Hepatocyte (in vitro differentiated cells): ENCODE results near the gene SCUBE2. TPM values are rescaled to one million over a fixed set of nuclear protein-coding genes. Genes with fewer than 3 reads are reported as not detected.

Experiments used
- DNase-seq: peaks from one replicate; pipeline ENCODE4 v3.0.0-alpha.2; 2016; ENCODE audit warnings: low spot score
- H2AFZ ChIP-seq: fragments of 200-600 bp; sonication (generic); 2 replicates; pipeline ENCODE4 v1.6.0; 2016; ENCODE audit warnings: antibody characterized with exemption, mild to moderate bottlenecking
- H3K27ac ChIP-seq: fragments of 200-600 bp; sonication (generic); 2 replicates; pipeline ENCODE4 v1.5.1; 2016; ENCODE audit warnings: mild to moderate bottlenecking
- H3K27me3 ChIP-seq: fragments of 200-600 bp; sonication (generic); 2 replicates; pipeline ENCODE4 v1.6.1; 2016
- H3K36me3 ChIP-seq: fragments of 200-600 bp; sonication (generic); replicated peaks from 2 replicates; pipeline ENCODE4 v1.5.1; 2016; ENCODE audit warnings: low read depth; ENCODE audit not compliant: insufficient read depth
- H3K4me1 ChIP-seq: fragments of 200-600 bp; sonication (generic); 2 replicates; pipeline ENCODE4 v1.5.1; 2016; ENCODE audit warnings: mild to moderate bottlenecking, moderate library complexity; ENCODE audit not compliant: insufficient read depth
- H3K4me2 ChIP-seq: fragments of 200-600 bp; sonication (generic); 2 replicates; pipeline ENCODE4 v1.6.0; 2016
- H3K4me3 ChIP-seq: fragments of 200-600 bp; sonication (generic); 2 replicates; pipeline ENCODE4 v1.5.1; 2016; ENCODE audit warnings: mild to moderate bottlenecking
- H3K79me2 ChIP-seq: fragments of 200-600 bp; sonication (generic); 2 replicates; pipeline ENCODE4 v1.6.0; 2017; ENCODE audit warnings: mild to moderate bottlenecking
- H3K9me2 ChIP-seq: fragments of 200-600 bp; sonication (generic); replicated peaks from 2 replicates; pipeline ENCODE4 v1.6.0; 2017; ENCODE audit warnings: mild to moderate bottlenecking; ENCODE audit not compliant: insufficient read depth
- H3K9me3 ChIP-seq: fragments of 200-600 bp; sonication (generic); 2 replicates; pipeline ENCODE4 v1.5.1; 2016; ENCODE audit warnings: low read depth, mild to moderate bottlenecking
- H4K20me1 ChIP-seq: fragments of 200-600 bp; sonication (generic); 2 replicates; pipeline ENCODE4 v1.6.0; 2016; ENCODE audit warnings: mild to moderate bottlenecking; ENCODE audit not compliant: insufficient read depth, poor library complexity, severe bottlenecking
- CTCF ChIP-seq: fragments of 200-600 bp; sonication (generic); IDR thresholded peaks from 2 replicates; pipeline ENCODE4 v1.5.1; 2016; ENCODE audit warnings: antibody characterized with exemption, mild to moderate bottlenecking; ENCODE audit not compliant: poor library complexity
- EZH2 ChIP-seq: fragments of 200-600 bp; sonication (generic); IDR thresholded peaks from 2 replicates; pipeline ENCODE4 v1.6.1; 2016; ENCODE audit warnings: antibody characterized with exemption, mild to moderate bottlenecking, borderline replicate concordance
- EZH2phosphoT487 ChIP-seq: fragments of 200-600 bp; sonication (generic); IDR thresholded peaks from one replicate; pipeline ENCODE4 v1.6.1; 2018; ENCODE audit warnings: antibody characterized with exemption, mild to moderate bottlenecking, low read depth, moderate library complexity; ENCODE audit not compliant: unreplicated experiment, severe bottlenecking
- whole genome bisulfite sequencing: methylation state at CpG from one replicate; pipeline ENCODE4 v1.1.6; 2016; ENCODE audit warnings: low lambda C conversion rate; ENCODE audit errors: missing lambda C conversion rate; 5-methylcytosine and 5-hydroxymethylcytosine counted together
- polyA plus RNA-seq: library from polyadenylated mRNA; unstranded; fragments of >200 nt; fragmentation: Nextera tagmentation; extraction: Ambion mirVana; gene quantifications from 2 replicates; pipeline ENCODE4 v1.2.1, GENCODE V29; 2016
- total RNA-seq: library from RNA; depleted of rRNA; stranded (reverse); fragments of >200 nt; gene quantifications from 2 replicates; pipeline ENCODE4 v1.2.3, GENCODE V29; 2014

Gene SCUBE2
- total and polyA plus RNA-seq, 2 experiments from 2014 or later, result 8.6 to 8.9 TPM

- no peaks in the 10 kb centered on the region for H3K36me3 ChIP-seq
- H3K9me2 ChIP-seq, result no peaks in the 10 kb centered on the region
- peak overlapping the region; percentile 53 for H3K27ac ChIP-seq
- TF ChIP-seq EZH2phosphoT487 (no peak), EZH2 (no peak), CTCF (no peak)
- no peaks in the 10 kb centered on the region for H3K9me3 ChIP-seq
- H3K79me2 ChIP-seq, result no peaks in the 10 kb centered on the region
- no peak overlapping the region for H3K4me2 ChIP-seq
- no peak overlapping the region for H2AFZ ChIP-seq
- H3K27me3 ChIP-seq, result no peaks in the 10 kb centered on the region
- H3K4me1 ChIP-seq, result peaks cover 22% of the 10 kb centered on the region
- 63% methylated on average over 15 of the region's 15 CpGs for WGBS
- DNase-seq, result no peak
- no peak overlapping the region for H3K4me3 ChIP-seq
- H4K20me1 ChIP-seq, result no peaks in the 10 kb centered on the region
Measured at GRCh38 chr11:9065607-9066432, 25.6 kb downstream of the SCUBE2 start.

- 80% methylated on average over 1 of the region's 1 CpG for WGBS
- H3K9me2 ChIP-seq, result no peaks in the 10 kb centered on the region
- DNase-seq, result no peak
Measured at GRCh38 chr11:9061807-9062206, 29.6 kb downstream of the SCUBE2 start.

DNA sequence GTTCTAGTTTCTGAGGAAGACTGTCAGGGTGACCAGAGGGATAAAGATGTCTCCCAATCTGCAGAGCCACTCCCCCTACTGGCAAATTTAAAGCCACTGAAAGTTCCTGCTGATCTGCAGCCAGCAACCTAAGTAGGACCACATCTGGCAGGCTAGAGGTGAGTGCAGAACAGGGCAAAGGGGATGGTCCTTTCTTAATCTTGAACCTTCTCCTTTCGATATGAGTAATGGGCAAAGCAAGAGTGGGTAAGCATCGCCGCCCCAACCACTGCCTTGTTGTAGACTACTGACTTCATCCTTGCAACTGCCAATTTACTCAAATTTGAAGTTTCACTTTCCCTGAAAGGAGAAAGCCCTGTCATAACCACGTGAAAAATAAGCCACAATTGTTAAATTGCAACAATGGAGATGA, 30.7 kb downstream of the SCUBE2 start:
- no peaks in the 10 kb centered on the region for H3K9me3 ChIP-seq
- no peak for DNase-seq
- WGBS, result 87% methylated on average over 4 of the region's 4 CpGs
- H3K4me1 ChIP-seq, result peaks cover 5% of the 10 kb centered on the region
- H3K27ac ChIP-seq, result no peak overlapping the region
- TF ChIP-seq EZH2, result no peak
- TF ChIP-seq EZH2phosphoT487, result no peak
- no peaks in the 10 kb centered on the region for H3K27me3 ChIP-seq
- no peaks in the 10 kb centered on the region for H3K9me2 ChIP-seq
- H4K20me1 ChIP-seq, result no peaks in the 10 kb centered on the region
- no peak overlapping the region for H2AFZ ChIP-seq
- no peak overlapping the region for H3K4me2 ChIP-seq
- H3K36me3 ChIP-seq, result no peaks in the 10 kb centered on the region
- no peaks in the 10 kb centered on the region for H3K79me2 ChIP-seq
- H3K4me3 ChIP-seq, result no peak overlapping the region

More at GRCh38 chr11:9061807-9062206, 29.6 kb downstream of the SCUBE2 start:
- Histone ChIP-seq H4K20me1 (no peaks in the 10 kb centered on the region), H3K27me3 (no peaks in the 10 kb centered on the region), H3K4me2 (no peak overlapping the region), H2AFZ (no peak overlapping the region), H3K9me3 (no peaks in the 10 kb centered on the region), H3K27ac (no peak overlapping the region), H3K36me3 (no peaks in the 10 kb centered on the region), H3K79me2 (no peaks in the 10 kb centered on the region), H3K4me3 (no peak overlapping the region), H3K4me1 (peaks cover 14% of the 10 kb centered on the region)
- TF ChIP-seq EZH2phosphoT487 (no peak), EZH2 (no peak), CTCF (no peak)

DNA sequence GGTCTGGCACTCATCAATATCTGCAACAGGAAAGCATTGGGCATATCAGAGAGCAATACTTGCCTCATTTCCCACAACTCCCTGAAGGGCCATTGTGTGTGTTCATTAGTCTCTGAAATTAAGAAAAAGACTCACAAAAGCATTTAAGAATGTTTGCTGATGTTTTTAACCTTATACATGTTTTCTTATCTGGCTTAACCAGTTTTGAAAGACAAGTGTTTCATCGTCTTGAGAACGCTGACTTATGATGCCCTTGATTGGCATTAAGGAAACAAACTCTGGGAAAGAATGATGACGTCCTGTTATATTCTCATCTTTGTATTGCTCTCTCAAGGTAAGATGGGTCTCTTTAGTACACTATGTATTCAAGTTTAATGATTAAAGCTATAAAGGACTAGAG, 32.0 kb downstream of the SCUBE2 start:
- H3K4me1 ChIP-seq, result no peaks in the 10 kb centered on the region
- H3K27ac ChIP-seq, result no peak overlapping the region
- H3K36me3 ChIP-seq, result no peaks in the 10 kb centered on the region
- no peak for DNase-seq
- TF ChIP-seq EZH2phosphoT487 (no peak), EZH2 (no peak), CTCF (no peak)
- H2AFZ ChIP-seq, result no peak overlapping the region
- H3K9me3 ChIP-seq, result no peaks in the 10 kb centered on the region
- no peaks in the 10 kb centered on the region for H3K9me2 ChIP-seq
- H4K20me1 ChIP-seq, result no peaks in the 10 kb centered on the region
- no peaks in the 10 kb centered on the region for H3K79me2 ChIP-seq
- H3K4me3 ChIP-seq, result no peak overlapping the region
- WGBS, result 50% methylated on average over 3 of the region's 3 CpGs
- no peak overlapping the region for H3K4me2 ChIP-seq
- H3K27me3 ChIP-seq, result no peaks in the 10 kb centered on the region
